Upper lobe of left lung (tissue), 6 donors: Measurements from ENCODE around the gene ADNP. TPM values are rescaled to one million over a fixed set of nuclear protein-coding genes. Genes with fewer than 3 reads are reported as not detected.

Source experiments
- ATAC-seq, 2 donors: fragments of 200-7000 bp; cut with Tn5 transposase; one replicate each; pipeline ENCODE4 v1.9.1; 2022; ENCODE audit warnings: mild to moderate bottlenecking in 2 of 2, moderate library complexity in 2 of 2; ENCODE audit not compliant: low FRiP score in 2 of 2
- DNase-seq, 2 donors: peaks; one replicate each; pipeline ENCODE4 v3.0.0-alpha.2; 2019 to 2020
- H3K27ac ChIP-seq, 4 donors: fragments of 200-600 bp; sonication (generic); one replicate each; pipeline ENCODE4 v1.5.1; 2016 to 2019
- H3K27me3 ChIP-seq, 4 donors: fragments of 200-600 bp; sonication (generic); one replicate each; pipeline ENCODE4 v1.5.1; 2017 to 2019
- H3K36me3 ChIP-seq, 4 donors: fragments of 200-600 bp; sonication (generic); one replicate each; pipeline ENCODE4 v1.5.1; 2016 to 2019
- H3K4me1 ChIP-seq, 4 donors: fragments of 200-600 bp; sonication (generic); one replicate each; pipeline ENCODE4 v1.5.1; 2018 to 2019
- H3K4me3 ChIP-seq, 4 donors: fragments of 200-600 bp; sonication (generic); one replicate each; pipeline ENCODE4 v1.5.1; 2017 to 2019; ENCODE audit warnings: mild to moderate bottlenecking in 2 of 4, moderate library complexity in 1 of 4
- H3K9me3 ChIP-seq, 4 donors: fragments of 200-600 bp; sonication (generic); one replicate each; pipeline ENCODE4 v1.5.1; 2018 to 2019
- CTCF ChIP-seq, 6 experiments: fragments of 450-650 bp in 4 of 6; fragments of 200-600 bp in 2 of 6; sonication (generic) in 2 of 6; IDR thresholded peaks; one replicate each; pipeline ENCODE4 v1.5.1; 2016 to 2019; ENCODE audit warnings: antibody characterized with exemption in 6 of 6
- EP300 ChIP-seq, 4 donors: sonication (generic); formaldehyde crosslinking; IDR thresholded peaks; one replicate each; pipeline ENCODE4 v1.5.1; 2017; ENCODE audit warnings: antibody characterized with exemption in 4 of 4, control low read depth in 2 of 4
- POLR2A ChIP-seq, 4 donors: fragments of 450-650 bp; IDR thresholded peaks; one replicate each; pipeline ENCODE4 v1.5.1; 2016 to 2017; ENCODE audit warnings: antibody characterized with exemption in 4 of 4, mild to moderate bottlenecking in 2 of 4
- POLR2AphosphoS5 ChIP-seq, 2 donors: sonication (generic); formaldehyde crosslinking; IDR thresholded peaks; one replicate each; pipeline ENCODE4 v1.5.1; 2017; ENCODE audit warnings: antibody characterized with exemption in 2 of 2
- WGBS, 2 donors: methylation state at CpG; one replicate each; pipeline ENCODE4 v1.1.5; 2017 to 2018; 5-methylcytosine and 5-hydroxymethylcytosine counted together
- total RNA-seq, 6 donors: library from RNA; depleted of rRNA in 4 of 6; stranded (reverse); fragments of >200 nt in 4 of 6; gene quantifications; one replicate each; pipeline versions ENCODE4 v1.1.0 to v1.2.1, GENCODE V29; 2016 to 2021
- donor health status: DM: no; HTN: no; CAD: no; lungs with moderate emphysema.
- donor health status: DM: no; HTN: yes; CAD: no; lungs with severe emphysema.

ADNP gene
- total RNA-seq, 6 donors from 2014 or later = 27.3 to 72.6 (median 45.0) TPM

GRCh38 chr20:50929299-50930138, 1.7 kb downstream of the ADNP start:
- 6 to 11% methylated on average over 13 of the region's 13 CpGs for WGBS, 2 donors
- Histone ChIP-seq H3K4me1 (peaks cover 41 to 56% (median 49%) of the 10 kb centered on the region in 4 donors), H3K9me3 (no peaks in the 10 kb centered on the region), H3K27me3 (no peaks in the 10 kb centered on the region), H3K36me3 (peaks cover 0 to 25% (median 5%) of the 10 kb centered on the region in 4 donors), H3K27ac (peak overlapping the region; percentile 80 to 100 (median 84)), H3K4me3 (peak overlapping the region; percentile 81 to 95 (median 94))
- ATAC-seq (peak; percentile 75 to 95), DNase-seq (peak in 1 of 2 donors; percentile 97)
- no peak for TF ChIP-seq EP300 (IDR thresholded peaks at IDR 0.05)
- TF ChIP-seq CTCF (IDR thresholded peaks at IDR 0.05) = peak; percentile 71 to 91 (median 84)
- no peak for TF ChIP-seq POLR2A (IDR thresholded peaks at IDR 0.05)
- peak; percentile 58 to 70 for TF ChIP-seq POLR2AphosphoS5 (IDR thresholded peaks at IDR 0.05)

DNA sequence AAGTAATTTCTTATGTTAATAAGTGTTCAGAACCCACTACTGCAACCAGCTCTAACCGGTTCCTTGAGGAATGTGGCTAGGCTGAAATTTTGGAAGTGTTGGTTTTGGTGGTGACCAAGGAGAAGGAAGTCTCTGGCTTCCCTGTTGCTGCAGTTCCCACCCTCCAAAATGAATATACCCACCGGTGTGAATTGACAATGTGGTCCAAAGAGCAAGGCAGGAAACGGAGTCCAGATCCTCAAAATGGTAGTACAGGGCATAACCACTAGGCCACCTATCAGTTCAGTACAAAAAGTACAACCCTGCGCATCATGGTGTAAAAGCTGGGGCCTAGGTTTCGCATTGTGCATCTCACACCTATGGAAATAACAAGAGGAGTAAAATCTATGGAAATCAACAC, 2.8 kb downstream of the ADNP start:
- 56 to 69% methylated on average over 5 of the region's 5 CpGs for WGBS, 2 donors
- no peak for DNase-seq

DNA sequence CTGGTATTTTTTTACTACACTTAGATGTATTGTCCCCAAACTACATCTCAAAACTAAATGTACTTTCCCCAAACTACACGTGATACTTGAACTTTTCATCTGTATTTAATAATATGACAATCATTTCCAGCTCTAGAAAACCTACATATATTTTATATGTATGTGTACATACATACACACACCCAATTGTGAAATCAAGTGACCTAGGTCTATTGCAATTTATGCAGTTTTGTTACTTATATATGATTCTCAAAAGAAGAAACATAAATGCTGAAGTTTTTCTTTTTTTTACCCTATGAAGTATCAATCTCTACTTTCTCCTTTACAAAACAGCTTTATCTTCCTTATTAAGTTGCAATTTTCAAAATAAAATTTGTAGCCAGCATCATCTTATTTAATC, 4.7 kb downstream of the ADNP start:
- no peak for ATAC-seq
- H3K27me3 ChIP-seq = no peaks in the 10 kb centered on the region
- 36% methylated on average over 1 of the region's 1 CpG for WGBS, 2 donors
- DNase-seq = no peak
- no peaks in the 10 kb centered on the region for H3K9me3 ChIP-seq
- peaks cover 53 to 77% (median 68%) of the 10 kb centered on the region in 4 donors for H3K4me1 ChIP-seq
- peaks cover 0 to 20% (median 0%) of the 10 kb centered on the region in 4 donors for H3K36me3 ChIP-seq
- no peak overlapping the region for H3K4me3 ChIP-seq
- H3K27ac ChIP-seq = no peak overlapping the region
- TF ChIP-seq CTCF (IDR thresholded peaks at IDR 0.05) = no peak
- TF ChIP-seq EP300 (IDR thresholded peaks at IDR 0.05) = no peak
- no peak for TF ChIP-seq POLR2AphosphoS5 (IDR thresholded peaks at IDR 0.05)
- no peak for TF ChIP-seq POLR2A (IDR thresholded peaks at IDR 0.05)

More for the DNA sequence above, 2.8 kb downstream of the ADNP start:
- Histone ChIP-seq H3K9me3 (no peaks in the 10 kb centered on the region), H3K4me3 (peak overlapping the region in 2 of 4 donors; percentile 81 to 95), H3K27ac (peak overlapping the region in 1 of 4 donors; percentile 100), H3K4me1 (peaks cover 46 to 65% (median 57%) of the 10 kb centered on the region in 4 donors), H3K36me3 (peaks cover 0 to 20% (median under 1%) of the 10 kb centered on the region in 4 donors), H3K27me3 (no peaks in the 10 kb centered on the region)
- TF ChIP-seq CTCF (IDR thresholded peaks at IDR 0.05) (peak in 3 of 6 experiments; percentile 7 to 20 (median 12)), EP300 (IDR thresholded peaks at IDR 0.05) (no peak)
- no peak for ATAC-seq

DNA sequence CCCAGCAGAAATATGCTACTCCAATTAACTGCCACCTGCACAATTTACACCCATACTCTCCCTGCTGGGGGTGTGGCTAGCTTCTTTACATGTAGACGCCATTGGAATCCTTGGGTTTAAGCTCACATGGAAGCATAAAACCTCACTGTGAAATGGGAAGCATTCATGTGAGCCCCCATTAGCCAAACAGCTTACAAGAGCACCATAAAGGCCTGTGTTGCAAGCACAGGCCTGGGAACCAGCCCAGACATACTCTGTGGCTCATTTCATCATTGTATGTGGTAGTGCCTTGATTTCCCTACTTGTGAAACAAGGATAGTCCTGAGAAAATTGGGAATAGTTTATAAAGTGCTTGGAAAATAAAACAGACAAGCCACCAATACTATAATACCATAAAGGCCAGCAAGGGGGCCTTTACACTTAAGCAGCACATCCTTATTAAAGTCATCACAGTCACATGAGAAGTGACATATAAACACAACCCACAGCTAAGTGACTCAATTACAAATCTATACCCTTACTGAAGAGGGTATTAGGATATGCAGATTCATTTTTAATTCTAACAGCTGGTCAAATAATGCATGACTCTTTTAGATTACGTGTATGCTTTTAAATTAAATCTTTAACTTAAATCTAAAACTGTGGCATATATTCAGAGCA, 6.8 kb downstream of the ADNP start:
- peaks cover 0 to 20% (median 0%) of the 10 kb centered on the region in 4 donors for H3K36me3 ChIP-seq
- peaks cover 67 to 88% (median 84%) of the 10 kb centered on the region in 4 donors for H3K4me1 ChIP-seq
- no peak for TF ChIP-seq POLR2AphosphoS5 (IDR thresholded peaks at IDR 0.05)
- no peaks in the 10 kb centered on the region for H3K27me3 ChIP-seq
- no peak overlapping the region for H3K4me3 ChIP-seq
- H3K27ac ChIP-seq = no peak overlapping the region
- no peak for ATAC-seq
- H3K9me3 ChIP-seq = no peaks in the 10 kb centered on the region
- 58 to 65% methylated on average over 2 of the region's 2 CpGs for WGBS, 2 donors
- no peak for DNase-seq

GRCh38 chr20:50921803-50922501, 9.3 kb downstream of the ADNP start:
- TF ChIP-seq EP300 (IDR thresholded peaks at IDR 0.05) (no peak), POLR2AphosphoS5 (IDR thresholded peaks at IDR 0.05) (no peak), POLR2A (IDR thresholded peaks at IDR 0.05) (no peak), CTCF (IDR thresholded peaks at IDR 0.05) (no peak)
- Histone ChIP-seq H3K27me3 (no peaks in the 10 kb centered on the region), H3K9me3 (no peaks in the 10 kb centered on the region), H3K36me3 (peaks cover 0 to 4% (median 0%) of the 10 kb centered on the region in 4 donors), H3K27ac (peak overlapping the region; percentile 35 to 66 (median 46)), H3K4me3 (no peak overlapping the region), H3K4me1 (peaks cover 57 to 90% (median 74%) of the 10 kb centered on the region in 4 donors)
- peak; percentile 43 to 80 for ATAC-seq
- DNase-seq = peak in 1 of 2 donors; percentile 60
- WGBS, 2 donors = 65 to 68% methylated on average over 8 of the region's 8 CpGs
